HG03457 (cell line): ENCODE results near the gene IPO4.

Source experiments
- ATAC-seq: cut with Tn5 transposase; IDR thresholded peaks from one replicate; pipeline ENCODE4 v1.9.1; 2021; ENCODE audit warnings: moderate number of reproducible peaks; ENCODE audit not compliant: unreplicated experiment

Gene IPO4

DNA sequence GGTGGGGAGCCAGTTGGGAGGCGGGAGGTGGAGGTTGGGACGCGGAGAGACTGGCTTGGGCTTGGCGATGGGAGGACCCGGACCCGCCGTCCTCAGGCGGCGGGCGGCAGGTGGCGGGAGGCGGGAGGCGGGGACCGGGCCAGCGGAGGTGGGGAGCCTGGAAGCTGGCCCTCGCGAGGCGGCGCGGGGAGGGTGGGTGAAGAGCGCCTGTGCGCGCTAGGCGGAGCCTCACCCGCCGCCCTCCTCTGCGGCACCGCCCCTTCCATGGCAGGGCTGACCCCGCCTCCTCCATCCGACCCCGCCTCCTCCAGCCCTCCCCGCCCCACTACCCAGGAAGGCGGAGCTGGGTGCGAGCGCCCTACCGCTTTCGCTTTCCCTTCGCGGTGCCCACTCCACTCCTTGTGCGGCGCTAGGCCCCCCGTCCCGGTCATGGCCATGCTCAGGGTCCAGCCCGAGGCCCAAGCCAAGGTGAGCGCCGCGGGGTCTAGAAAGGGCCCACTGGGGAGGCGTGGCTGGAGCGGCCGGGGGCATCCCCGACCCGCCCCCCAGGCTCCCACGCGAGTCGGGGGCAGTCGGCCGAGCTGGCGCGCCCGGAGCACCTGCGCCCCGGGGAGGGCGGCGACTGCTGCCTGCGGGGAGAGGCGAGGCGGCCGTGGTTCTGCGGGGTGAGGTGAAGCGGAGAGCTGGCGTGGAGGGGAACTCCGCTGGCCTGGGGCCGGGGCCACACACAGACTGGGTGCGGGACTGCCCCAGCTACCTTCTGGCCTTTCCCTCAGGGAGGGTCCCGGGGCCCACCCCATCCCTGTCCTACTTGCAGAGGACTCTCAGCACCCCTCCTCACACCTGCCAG is 52.6 kb downstream of the IPO4 start, which contains the start of gene PSME1:
TSS of gene PSME1 (plus strand) at position 361 of the 850 bp plus-strand sequence. CDS start at position 430, 69 bp downstream.
- ATAC-seq = peak; percentile 66

DNA sequence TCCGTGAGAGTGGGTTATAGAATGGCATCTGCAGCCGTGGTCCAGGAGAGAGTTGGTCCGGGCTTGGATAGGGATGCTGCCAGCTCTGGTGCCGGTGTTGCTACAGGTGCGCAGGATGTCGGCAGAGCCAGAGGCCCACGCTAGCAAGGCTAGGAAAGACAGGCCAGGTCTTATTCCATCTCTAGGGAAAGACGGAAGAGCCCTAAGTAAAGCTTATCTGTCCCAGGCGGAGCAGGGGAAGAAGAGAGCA is 53.1 kb downstream of the IPO4 start:
- no peak for ATAC-seq

DNA sequence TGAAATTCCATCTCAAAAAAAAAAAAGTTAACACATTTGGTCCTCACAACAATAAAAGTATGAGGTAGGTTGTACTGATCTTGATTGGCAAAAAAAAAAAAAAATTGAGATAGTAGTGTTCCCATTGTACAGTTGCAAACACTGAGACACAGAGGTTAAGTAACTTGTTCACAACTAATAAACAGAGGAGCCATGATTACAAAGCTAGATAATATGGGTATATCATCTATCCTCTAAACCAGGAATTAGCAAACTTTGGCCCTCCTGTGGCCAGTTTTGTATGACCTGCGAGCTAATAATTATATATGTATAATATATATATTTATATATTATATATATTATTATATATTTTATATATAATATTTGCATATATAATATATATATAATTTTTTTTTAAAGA is 54.9 kb downstream of the IPO4 start:
- no peak for ATAC-seq

GRCh38 chr14:24132976-24133375 is 55.6 kb downstream of the IPO4 start:
- no peak for ATAC-seq

DNA sequence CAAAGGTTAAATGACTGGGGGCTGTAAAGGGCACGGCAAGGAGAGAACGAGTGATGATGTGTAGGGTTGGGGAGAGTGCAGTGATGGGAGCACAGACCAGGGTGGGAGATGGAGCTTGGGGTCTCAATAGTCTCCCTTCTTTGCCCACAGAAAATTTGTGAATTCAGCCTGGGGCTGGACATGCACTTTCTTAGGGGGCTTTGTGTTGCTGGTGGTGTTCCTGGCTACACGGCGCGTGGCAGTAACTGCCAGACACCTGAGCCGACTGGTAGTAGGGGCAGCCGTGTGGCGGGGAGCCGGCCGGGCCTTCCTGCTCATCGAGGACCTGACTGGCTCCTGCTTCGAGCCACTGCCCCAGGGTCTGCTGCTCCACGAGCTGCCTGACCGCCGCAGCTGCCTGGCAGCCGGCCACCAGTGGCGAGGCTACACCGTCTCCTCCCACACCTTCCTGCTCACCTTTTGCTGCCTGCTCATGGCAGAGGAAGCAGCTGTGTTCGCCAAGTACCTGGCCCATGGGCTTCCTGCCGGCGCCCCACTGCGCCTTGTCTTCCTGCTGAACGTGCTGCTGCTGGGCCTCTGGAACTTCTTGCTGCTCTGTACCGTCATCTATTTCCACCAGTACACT is 56.4 kb downstream of the IPO4 start:
- no peak for ATAC-seq

- no peak for ATAC-seq
These were observed 57.1 kb downstream of the IPO4 start for GRCh38 chr14:24131549-24131966.

GRCh38 chr14:24130717-24131548 is 57.7 kb downstream of the IPO4 start:
- ATAC-seq = no peak

DNA sequence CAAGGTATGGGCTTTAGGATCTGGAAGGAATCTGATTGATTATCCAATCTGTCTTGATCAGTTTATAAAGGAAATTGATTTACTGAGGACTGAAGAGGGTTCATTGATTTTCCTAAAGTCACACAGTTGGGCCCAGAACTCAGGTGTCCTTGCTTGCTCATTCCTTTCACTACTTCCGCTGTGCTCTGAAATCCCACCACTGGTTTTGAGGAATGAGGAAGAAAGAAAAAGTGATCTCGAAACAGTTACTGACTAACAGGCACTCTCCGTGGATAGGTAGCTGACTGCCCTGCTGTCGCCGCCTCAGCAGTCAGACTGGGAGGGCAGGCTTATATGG is 58.3 kb downstream of the IPO4 start, which contains the start of gene FITM1:
TSS of gene FITM1 (plus strand) at position 280 of the 337 bp plus-strand sequence. CDS start 905 bp downstream, outside the sequence.
- ATAC-seq = no peak
